Stimulated activated CD4-positive, alpha-beta T cell treated with anti-CD3 and anti-CD28 coated beads, Interleukin-1b, Interleukin-23, amount 100 ng/mL, for 4 hours (primary cell): Measurements from ENCODE around the gene MINAR1.

Experiments used
- DNase-seq, 2 donors: peaks; one replicate each; pipeline ENCODE4 v3.0.0-alpha.2; 2020; ENCODE audit warnings: low read depth in 2 of 2

Gene MINAR1

DNA sequence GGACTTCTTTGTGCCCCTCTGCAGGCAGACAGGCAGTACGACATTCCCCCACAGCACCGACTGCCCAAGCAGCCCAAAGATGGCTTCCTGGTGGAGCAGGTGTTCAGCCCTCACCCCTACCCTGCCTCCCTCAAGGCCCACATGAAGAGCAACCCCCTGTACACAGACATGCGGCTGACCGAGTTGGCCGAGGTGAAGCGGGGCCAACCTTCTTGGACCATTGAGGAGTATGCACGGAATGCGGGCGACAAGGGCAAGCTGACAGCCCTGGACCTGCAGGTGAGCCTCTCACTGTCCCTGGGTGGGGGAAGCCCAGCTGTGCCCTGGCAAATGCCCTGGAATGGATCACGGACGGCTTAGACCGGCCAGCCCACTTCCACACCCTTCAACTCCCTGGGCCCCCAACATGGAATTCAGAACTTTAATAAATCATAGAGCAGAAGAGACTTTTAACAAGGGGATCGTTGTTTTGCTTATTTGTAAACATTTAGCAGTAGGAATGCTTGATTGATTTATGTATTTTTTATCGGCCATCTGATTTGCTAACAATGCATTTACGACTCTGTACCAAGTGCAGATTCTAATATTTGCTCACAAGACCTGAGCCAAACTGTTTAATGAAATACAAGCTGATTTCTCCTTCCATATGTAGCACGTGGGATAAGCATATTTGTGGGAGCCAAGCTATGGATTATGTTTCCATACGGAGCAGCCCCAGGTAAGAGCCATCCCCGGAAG lies 31.1 kb downstream of the MINAR1 start:
- DNase-seq, result no peak

DNA sequence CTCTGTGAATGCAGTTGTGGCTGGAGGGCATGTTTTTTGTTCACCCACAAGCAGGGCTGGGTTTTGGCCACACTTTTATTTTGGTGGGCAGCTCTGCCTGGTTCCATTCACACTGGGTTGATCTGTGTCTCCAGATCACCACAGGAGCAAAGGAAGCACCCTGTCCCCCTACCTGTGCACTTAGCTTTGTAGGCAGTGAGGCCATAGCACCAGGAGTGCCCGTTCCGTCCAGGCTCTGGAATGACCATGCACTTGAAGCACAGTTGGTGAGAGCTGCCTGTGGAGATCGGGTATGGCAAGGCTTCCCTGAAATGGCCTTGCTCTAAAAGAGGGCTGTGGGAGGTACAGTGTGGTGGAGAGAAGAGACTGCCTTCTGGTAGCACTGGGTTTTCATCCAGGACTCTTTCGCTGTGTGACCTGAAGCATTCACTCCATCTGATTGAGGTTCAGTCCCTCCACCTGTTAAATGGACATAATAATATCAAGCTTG lies 31.7 kb downstream of the MINAR1 start:
- no peak for DNase-seq

DNA sequence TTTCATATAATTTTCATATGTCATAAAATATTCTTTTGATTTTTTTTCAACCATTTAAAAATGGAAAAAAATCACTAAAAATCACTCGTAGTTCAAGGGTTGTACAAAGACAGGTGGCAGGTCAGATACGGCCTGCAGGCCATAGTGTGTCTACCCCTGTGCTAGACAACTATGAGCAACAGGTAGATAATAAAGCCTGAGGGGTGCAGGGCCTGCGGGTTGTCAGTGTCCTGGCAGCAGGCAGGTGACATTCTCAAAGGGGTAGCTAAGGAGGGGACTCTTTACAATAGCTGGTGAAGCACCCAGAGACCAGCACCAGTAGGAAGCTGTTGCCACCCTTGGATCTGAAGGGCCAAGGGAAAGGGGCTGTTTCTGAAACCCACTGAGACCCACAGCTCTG lies 34.4 kb downstream of the MINAR1 start:
- DNase-seq, result no peak

DNA sequence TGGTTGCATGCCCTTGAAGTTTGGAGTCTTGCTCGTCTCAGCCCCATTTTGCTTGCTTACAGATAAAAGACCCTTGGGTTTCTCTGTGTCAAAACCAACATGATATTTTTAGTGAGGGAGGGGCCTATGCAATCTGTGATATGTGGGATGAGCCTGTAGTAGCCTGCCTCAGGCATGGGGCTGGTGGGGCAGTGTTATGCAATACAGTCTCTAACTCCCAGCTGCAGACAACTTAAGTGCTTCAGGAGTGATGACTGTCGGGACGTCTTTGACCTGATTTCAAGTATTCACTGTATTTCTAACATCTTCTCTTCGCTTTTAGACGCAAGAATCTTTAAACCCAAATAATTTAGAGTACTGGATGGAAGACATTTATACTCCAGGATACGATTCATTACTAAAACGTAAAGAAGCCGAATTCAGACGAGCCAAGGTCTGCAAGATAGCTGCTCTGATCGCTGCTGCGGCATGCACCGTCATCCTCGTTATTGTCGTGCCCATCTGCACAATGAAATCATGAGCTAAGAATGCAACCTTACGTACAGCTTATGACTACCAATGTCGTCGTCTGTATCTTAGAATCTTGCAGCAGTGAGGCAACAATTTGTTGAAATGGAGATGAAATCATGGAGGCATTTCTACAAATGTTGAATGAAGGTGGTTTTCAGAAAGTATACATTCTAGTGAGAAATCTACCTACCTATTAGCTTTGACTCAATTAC lies 35.9 kb downstream of the MINAR1 start:
- DNase-seq, result no peak

DNA sequence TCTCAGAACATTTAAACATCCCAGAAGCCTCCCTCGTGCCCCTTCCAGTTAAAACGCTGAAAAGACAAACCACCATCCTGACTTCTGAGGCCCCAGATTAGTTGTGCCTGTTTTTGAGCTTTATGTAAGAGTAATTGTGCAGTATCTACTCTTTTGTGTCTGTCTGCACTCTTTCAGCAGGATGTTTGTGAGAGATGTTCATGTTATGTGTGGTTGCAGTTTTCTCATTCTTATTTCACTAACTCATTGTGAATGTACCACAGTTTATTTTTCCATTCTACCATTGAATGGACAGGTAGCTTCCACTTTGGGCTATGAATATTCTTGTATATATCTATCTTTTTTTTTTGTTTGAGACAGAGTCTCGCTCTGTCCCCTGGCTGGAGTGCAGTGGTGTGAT lies 40.3 kb downstream of the MINAR1 start:
- no peak for DNase-seq

DNA sequence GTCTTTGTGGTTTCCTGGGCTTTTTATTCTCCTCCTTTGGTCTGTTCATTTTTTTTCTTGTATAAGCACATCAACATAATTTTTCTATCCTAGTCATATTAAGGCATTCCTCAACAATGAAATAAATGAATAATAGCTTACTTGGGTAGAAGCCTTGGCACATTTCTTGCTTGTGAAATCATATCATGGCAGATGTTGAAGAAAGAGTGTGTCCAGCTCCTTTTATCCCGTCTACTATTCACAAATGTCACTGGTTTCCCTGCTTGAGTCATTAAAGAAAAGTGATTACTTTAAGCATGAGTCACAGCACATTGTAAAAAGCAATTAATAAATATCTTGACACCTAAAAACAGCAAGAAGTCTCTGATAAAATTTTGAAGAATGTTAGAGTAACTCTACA lies 42.1 kb downstream of the MINAR1 start:
- DNase-seq, result no peak

DNA sequence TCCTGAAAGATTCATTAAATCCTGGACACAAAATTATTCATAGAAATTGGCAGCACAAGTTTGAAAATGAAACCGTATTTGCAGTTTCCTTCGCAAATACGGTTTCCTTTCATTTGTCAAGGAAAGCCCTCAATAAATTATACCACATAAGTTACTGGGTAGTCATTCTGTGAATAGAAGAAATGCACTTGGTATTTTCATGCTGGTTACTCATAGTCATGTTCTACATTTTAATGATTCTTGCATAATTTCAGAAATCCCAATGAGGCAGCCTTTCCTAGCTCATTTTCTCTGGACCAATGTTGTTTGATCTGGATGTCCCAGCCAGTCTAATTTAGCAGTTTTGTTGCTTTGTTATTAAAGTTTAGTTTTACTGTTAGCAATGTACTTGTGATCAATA lies 43.2 kb downstream of the MINAR1 start:
- DNase-seq, result no peak

DNA sequence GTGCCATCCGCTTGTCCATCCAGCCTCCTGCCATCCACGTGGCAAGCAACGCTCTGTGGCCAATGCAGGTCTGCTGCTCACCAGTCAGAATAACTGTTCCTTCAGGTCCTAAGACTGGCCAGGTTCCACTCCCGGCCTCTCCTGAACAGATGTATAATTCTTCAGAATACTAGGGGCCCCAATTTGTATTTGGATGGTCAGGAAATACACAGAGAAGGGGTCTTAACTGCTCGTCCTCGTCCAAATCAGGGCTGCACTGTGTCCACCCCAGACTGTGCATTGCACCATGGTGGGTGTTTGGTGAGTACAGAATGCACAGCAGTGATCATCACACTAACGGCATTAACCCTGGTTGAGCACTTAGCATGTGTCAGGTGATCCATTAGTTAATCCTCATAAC lies 46.0 kb downstream of the MINAR1 start:
- no peak for DNase-seq

DNA sequence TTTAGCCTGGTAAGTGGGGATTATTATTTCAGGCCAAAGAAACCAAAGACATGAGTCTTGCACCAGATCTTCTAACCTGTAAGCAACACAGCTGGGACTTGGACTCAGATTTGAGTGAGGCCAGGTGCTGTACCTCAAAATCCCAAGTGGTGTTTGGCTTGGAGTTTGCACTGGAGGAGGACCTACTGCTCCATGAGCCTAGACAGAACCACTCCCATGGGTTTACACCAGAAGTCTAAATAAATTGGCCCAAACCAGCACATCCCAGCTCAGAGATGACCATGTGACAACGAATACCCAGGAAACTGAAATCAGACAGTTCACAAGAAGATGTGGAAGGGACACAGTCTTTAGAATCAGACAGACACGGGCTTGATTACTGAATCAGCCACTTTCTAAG lies 47.5 kb downstream of the MINAR1 start:
- no peak for DNase-seq

DNA sequence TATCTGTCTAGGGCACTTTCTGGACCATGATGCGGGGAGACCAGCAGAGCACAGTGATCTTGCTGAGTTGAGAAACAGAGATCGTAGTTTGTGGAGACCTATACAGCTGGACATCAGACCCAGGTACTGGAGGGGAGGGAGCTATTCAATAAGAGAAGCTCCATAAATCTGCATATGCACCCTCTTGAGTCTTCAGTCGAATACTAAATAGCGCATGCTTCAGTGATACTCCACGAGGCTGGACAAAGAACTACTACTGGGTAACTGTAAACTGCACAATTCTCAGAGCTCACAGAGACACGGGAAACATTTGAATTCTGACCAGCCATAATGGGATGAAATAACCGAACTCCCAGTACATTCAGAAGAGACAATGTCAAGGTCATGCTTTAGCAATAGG lies 49.7 kb downstream of the MINAR1 start:
- no peak for DNase-seq
